ENCODE results near the gene CDHR1. TPM values are rescaled to one million over a fixed set of nuclear protein-coding genes. Genes with fewer than 3 reads are reported as not detected.

Gene CDHR1
- total RNA-seq, 1 experiment from 2014 or later = 6.6 TPM

DNA sequence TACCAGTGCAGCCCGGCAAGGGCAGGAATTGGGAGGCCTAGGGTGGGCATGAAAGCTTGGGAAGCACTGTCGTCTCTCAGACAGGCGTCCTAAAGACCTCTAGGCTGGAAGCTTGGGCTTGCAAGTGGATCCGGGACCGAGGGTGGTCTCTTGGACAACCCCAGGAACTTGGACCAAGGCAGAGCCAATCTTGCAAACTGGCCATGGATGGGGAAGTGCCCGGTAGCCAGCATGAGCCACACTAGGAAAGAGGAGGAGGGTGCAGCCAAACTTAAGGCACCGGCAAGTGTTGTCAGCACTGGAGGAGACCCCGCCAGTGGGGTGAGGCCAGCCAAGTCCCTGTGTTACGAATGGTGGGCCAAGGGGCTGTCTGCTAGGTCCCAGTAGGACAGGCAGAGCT is 22.5 kb downstream of the CDHR1 start:
- Histone ChIP-seq H3K56ac (ENCODE audit: insufficient read length, low read depth, low read length) (no peak overlapping the region), H3K4me1 (ENCODE audit: insufficient read depth, low read length) (no peaks in the 10 kb centered on the region), H3K4me2 (ENCODE audit: insufficient read depth, insufficient read length, low read length) (no peak overlapping the region), H3K23ac (ENCODE audit: insufficient read length, low read depth, low read length) (no peak overlapping the region), H3K18ac (ENCODE audit: insufficient read length, low read depth, low read length) (no peak overlapping the region), H4K20me1 (ENCODE audit: control insufficient read depth, insufficient read depth, insufficient read length) (no peaks in the 10 kb centered on the region), H2BK20ac (ENCODE audit: low read depth, low read length, poor library complexity, severe bottlenecking) (no peak overlapping the region), H4K5ac (ENCODE audit: insufficient read length, low read depth, low read length) (no peak overlapping the region), H2BK5ac (ENCODE audit: insufficient read length, low read length) (no peak overlapping the region), H2BK15ac (ENCODE audit: low read depth, low read length) (no peak overlapping the region), H3K79me2 (ENCODE audit: insufficient read depth, low read length) (no peaks in the 10 kb centered on the region), H3K27me3 (ENCODE audit: insufficient read depth, low read length) (no peaks in the 10 kb centered on the region), H3K9me3 (ENCODE audit: control insufficient read depth, low read depth, low read length) (no peaks in the 10 kb centered on the region), H4K8ac (replicated peaks; ENCODE audit: insufficient read length, low read depth, low read length) (no peak overlapping the region), H3K9ac (ENCODE audit: extremely low read depth, insufficient read length, low read length) (no peak overlapping the region), H2BK12ac (ENCODE audit: insufficient read length, low read depth, low read length) (no peak overlapping the region), H2AFZ (ENCODE audit: low read length) (no peak overlapping the region), H2BK120ac (ENCODE audit: low read depth, low read length, poor library complexity, severe bottlenecking) (no peak overlapping the region), H4K91ac (ENCODE audit: insufficient read length, low read depth, low read length) (no peak overlapping the region), H3T11ph (ENCODE audit: low read length) (no peak overlapping the region), H3K79me1 (ENCODE audit: insufficient read depth, low read depth, low read length, poor library complexity, severe bottlenecking) (no peaks in the 10 kb centered on the region), H3K14ac (ENCODE audit: insufficient read depth, low read length) (no peak overlapping the region), H3K4ac (ENCODE audit: low read depth, low read length) (no peak overlapping the region), H3K27ac (ENCODE audit: insufficient read length, low read depth, low read length) (no peak overlapping the region), H3K23me2 (ENCODE audit: insufficient read length, low read depth, low read length, poor library complexity, severe bottlenecking) (no peaks in the 10 kb centered on the region), H2AK5ac (ENCODE audit: insufficient read length, low read length) (no peak overlapping the region)
- WGBS (ENCODE audit: extremely low coverage, insufficient read length, low lambda C conversion rate) = no CpG with 5 or more reads among the region's 9 CpGs
- Mint-ChIP-seq H3K27me3 (ENCODE audit: low read depth) (peaks cover 10% of the 10 kb centered on the region), H3K4me1 (peaks cover 0 to 6% of the 10 kb centered on the region in 2 experiments; a peak in 3 of 4 replicates), H3K9me3 (no peaks in the 10 kb centered on the region), H3K27ac (no peak overlapping the region), H3K4me3 (no peak overlapping the region), H3K36me3 (ENCODE audit: insufficient read depth in 1 of 3, low read depth in 3 of 3) (no peaks in the 10 kb centered on the region; a peak in 1 of 7 replicates)
- no peak for TF ChIP-seq CTCF (conservative IDR thresholded peaks at IDR 0.05)
- no peak for DNase-seq

Data from H9 (cell line).